ENCODE results near the gene TCEAL6.
"Not testable (repeated sequence)": the region's sequence is repeated elsewhere in the genome, so short reads cannot be mapped to it uniquely, and the experiment has no call there.

DNA sequence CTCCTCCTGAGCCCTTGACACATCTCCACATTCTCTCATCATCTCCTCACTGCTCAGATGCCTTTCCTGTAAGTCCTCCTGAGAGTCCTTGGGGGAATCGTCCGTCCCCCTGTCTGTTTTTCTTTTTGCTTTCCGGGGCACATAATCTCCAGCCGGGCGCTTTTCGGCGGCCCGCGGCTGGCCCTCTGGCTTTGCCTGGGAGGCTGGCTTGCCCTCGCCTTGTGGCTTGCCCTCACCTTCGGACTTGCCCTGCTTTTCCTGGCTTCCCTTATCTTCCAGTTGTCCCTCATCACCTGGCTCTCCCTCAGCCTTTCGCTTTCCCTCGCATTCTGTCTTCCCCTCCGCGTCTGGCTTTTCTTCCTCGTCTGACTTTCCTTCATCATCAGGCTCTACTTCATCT lies 1.4 kb downstream of the TCEAL6 start:
- TF ChIP-seq, protein P1, sequence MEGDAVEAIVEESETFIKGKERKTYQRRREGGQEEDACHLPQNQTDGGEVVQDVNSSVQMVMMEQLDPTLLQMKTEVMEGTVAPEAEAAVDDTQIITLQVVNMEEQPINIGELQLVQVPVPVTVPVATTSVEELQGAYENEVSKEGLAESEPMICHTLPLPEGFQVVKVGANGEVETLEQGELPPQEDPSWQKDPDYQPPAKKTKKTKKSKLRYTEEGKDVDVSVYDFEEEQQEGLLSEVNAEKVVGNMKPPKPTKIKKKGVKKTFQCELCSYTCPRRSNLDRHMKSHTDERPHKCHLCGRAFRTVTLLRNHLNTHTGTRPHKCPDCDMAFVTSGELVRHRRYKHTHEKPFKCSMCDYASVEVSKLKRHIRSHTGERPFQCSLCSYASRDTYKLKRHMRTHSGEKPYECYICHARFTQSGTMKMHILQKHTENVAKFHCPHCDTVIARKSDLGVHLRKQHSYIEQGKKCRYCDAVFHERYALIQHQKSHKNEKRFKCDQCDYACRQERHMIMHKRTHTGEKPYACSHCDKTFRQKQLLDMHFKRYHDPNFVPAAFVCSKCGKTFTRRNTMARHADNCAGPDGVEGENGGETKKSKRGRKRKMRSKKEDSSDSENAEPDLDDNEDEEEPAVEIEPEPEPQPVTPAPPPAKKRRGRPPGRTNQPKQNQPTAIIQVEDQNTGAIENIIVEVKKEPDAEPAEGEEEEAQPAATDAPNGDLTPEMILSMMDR (optimal IDR thresholded peaks at IDR 0.05 in 1 of 3, IDR thresholded peaks at IDR 0.05 in 1 of 3, conservative IDR thresholded peaks at IDR 0.05 in 1 of 3; ENCODE audit: extremely low read depth in 1 of 3, insufficient read depth in 2 of 3, low read length in 3 of 3), result not testable (repeated sequence)
- TF ChIP-seq EZH2 (IDR thresholded peaks at IDR 0.05; ENCODE audit: low read length), result not testable (repeated sequence)
